ENCODE results near the gene APOC1.

The APOC1 gene

GRCh38 chr19:44957526-44957925, 43.1 kb downstream of the APOC1 start:
- DNase-seq: no peak

- DNase-seq: no peak
These were observed 43.7 kb downstream of the APOC1 start for GRCh38 chr19:44958090-44958489.

DNA sequence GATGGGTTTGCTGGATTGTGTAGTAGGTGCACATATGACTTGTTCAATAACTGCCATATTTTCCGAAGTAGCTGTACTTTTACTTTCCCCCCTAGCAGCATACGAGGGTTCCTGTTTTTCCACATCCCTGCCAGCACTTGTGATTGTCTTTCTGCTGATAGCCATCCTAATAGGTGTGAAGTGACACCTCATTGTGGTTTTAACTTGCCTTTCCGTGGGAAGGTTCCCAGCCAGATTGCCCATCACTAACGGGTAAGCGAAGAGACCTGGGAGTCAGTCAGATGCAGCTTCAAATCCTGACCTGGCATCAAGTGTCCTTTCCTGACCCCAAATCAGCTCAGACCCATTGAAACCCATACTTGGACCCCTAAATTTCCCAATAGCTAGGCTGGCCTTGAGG, 45.3 kb downstream of the APOC1 start:
- no peak for DNase-seq

DNA sequence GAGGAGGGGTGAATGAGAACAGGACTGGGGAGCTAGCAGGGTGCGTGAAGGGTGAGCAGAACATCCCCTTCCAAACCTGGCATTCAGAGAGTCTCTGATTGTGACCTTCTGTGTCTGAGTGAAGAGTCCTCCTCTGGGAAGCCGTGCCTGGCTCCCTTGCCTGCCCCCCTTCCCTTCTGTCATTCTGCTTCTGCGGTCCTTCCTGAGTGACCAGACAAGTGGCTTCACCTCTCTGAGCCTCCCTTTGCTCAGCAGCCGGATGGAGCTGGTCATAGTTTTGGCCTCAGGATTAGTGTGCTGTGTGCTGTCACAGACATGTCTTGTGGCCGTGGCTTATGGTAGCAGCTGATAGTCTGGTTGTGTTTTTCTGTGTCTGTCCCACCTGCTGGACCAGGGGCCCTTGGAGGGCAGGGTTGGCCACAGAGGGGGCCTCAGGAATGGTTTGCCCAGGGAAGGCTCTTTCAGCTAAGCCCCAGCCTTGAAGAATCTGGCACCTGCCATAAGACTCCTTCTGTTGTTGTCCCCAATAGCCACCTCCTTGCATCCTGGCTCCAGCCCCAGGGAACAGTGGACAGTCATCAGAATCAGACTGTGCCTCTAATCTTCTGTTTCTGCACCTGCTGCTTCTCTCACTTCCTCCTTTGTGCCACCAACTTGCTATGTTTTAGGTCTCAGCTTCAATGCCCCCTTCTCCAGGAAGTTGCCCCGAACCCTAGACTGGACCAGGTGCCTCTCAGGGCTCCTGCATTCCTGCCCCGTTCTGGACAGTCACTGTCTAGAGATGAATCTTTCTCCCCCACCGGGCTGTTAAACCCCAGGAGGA, 46.7 kb downstream of the APOC1 start:
- no peak for DNase-seq

- no peak for DNase-seq
These were observed 47.4 kb downstream of the APOC1 start for GRCh38 chr19:44961821-44962220.

- no peak for DNase-seq
These were observed 53.7 kb downstream of the APOC1 start for GRCh38 chr19:44968118-44968517.

DNA sequence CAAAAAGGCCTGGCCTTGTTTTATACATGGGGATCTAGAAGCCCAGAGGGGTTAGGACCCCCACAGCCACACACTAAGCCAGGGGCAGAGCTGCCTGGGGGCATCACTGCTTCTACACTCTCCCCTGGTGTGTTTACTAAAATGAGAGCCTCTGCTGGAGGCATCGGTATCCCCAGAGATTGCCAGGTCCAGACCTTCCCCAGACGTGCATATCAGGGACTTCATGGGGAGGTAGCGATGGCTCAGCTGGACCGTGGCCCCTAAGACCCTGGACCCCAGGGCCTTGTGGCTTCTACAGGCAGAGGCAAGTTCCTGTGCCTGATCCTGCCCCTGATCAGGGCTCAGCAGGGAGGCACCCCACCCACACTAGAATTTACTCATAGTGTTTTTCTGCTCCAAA, 54.3 kb downstream of the APOC1 start:
- no peak for DNase-seq

Data from NCI-H2081 treated with DMSO at 0.1 percent for 48 hours (cell line).